ENCODE measurements around the gene GRM1.

GRCh38 chr6:146359131-146359530 is 330.3 kb downstream of the GRM1 start:
- TF ChIP-seq ARNTL (CRISPR knock-in tag; IDR thresholded peaks at IDR 0.05; ENCODE audit: borderline replicate concordance, low read depth): no peak
- TF ChIP-seq PPARA (CRISPR knock-in tag; IDR thresholded peaks at IDR 0.05; ENCODE audit: borderline replicate concordance): no peak

Data from SK-N-SH treated with all-trans-retinoic acid at 6 μM for 48 hours (cell line).